ENCODE measurements around the gene TLCD3A. TPM values are rescaled to one million over a fixed set of nuclear protein-coding genes. Genes with fewer than 3 reads are reported as not detected.

TLCD3A gene
- total and polyA plus RNA-seq, 2 of the 4 experiments (the other 2 are of a cell fraction), result 15.2 to 35.0 TPM

- dilution Hi-C loops (cut with HindIII; ENCODE audit: low sequenced_read_pairs, unreplicated experiment) (loop anchor here (25.0 kb wide), 1 partner anchor 205 kb away; the partner anchor contains the start of genes NXN and TIMM22), intact Hi-C loops (cut with micrococcal nuclease) (no loop called here), in situ Hi-C loops (cut with MboI; ENCODE audit: low sequenced_read_pairs) (no loop called here)
- Histone ChIP-seq H4K91ac (ENCODE audit: insufficient read depth, low read depth, low read length) (peak within 1 kb of the TSS; percentile 81), H3K27me3 (ENCODE audit: control insufficient read depth, insufficient read depth, low read length) (no peaks in the 10 kb centered on the region), H3K9me3 (ENCODE audit: control insufficient read depth, insufficient read depth, low read length) (no peaks in the 10 kb centered on the region), H3K4ac (ENCODE audit: low read depth, low read length) (peak within 1 kb of the TSS; percentile 73), H2BK15ac (ENCODE audit: low read depth, low read length) (no peak within 1 kb of the TSS), H3K14ac (replicated peaks; ENCODE audit: low read depth, low read length) (peak within 1 kb of the TSS; percentile 74), H3K36me3 (ENCODE audit: control insufficient read depth, insufficient read depth, low read length) (peaks cover 13% of the 10 kb centered on the region), H3K9me1 (ENCODE audit: insufficient read depth, low read length) (no peaks in the 10 kb centered on the region; the same call in 1 of the 2 replicates), H2AK5ac (ENCODE audit: low read depth, low read length) (peak within 1 kb of the TSS; percentile 45), H2BK5ac (ENCODE audit: low read depth, low read length, poor library complexity, severe bottlenecking) (peak within 1 kb of the TSS; percentile 67), H3K27ac (ENCODE audit: insufficient read depth, low read length) (peak within 1 kb of the TSS; percentile 81), H3K4me2 (ENCODE audit: low read depth, low read length) (peak within 1 kb of the TSS; percentile 100), H4K20me1 (ENCODE audit: insufficient read depth, low read length) (peaks cover 6% of the 10 kb centered on the region; the same call in 1 of the 2 replicates), H3K56ac (ENCODE audit: extremely low read depth, insufficient read depth, low read length) (peak within 1 kb of the TSS; percentile 59), H2BK20ac (ENCODE audit: low read depth, low read length) (no peak within 1 kb of the TSS), H3K4me1 (ENCODE audit: control insufficient read depth, insufficient read depth, low read length) (peaks cover 10% of the 10 kb centered on the region; the same call in 1 of the 2 replicates), H2AFZ (replicated peaks; ENCODE audit: low read length, poor library complexity) (peak within 1 kb of the TSS; percentile 98), H2AK9ac (replicated peaks; ENCODE audit: low read depth, low read length, poor library complexity) (peak within 1 kb of the TSS; percentile 85), H4K5ac (ENCODE audit: low read depth, low read length) (peak within 1 kb of the TSS; percentile 77), H4K8ac (ENCODE audit: low read depth in 2 of 2, low read length in 2 of 2) (peak within 1 kb of the TSS; percentile 92 to 93), H3K79me1 (ENCODE audit: low read depth in 1 of 2, low read length in 2 of 2) (peaks cover 37 to 64% of the 10 kb centered on the region in 2 experiments), H2BK120ac (ENCODE audit: low read depth, low read length) (no peak within 1 kb of the TSS), H3K9ac (ENCODE audit: low read depth, low read length) (peak within 1 kb of the TSS; percentile 87), H3K4me3 (ENCODE audit: insufficient read depth, low read depth, low read length) (peak within 1 kb of the TSS; percentile 88), H3K23ac (ENCODE audit: low read depth, low read length) (peak within 1 kb of the TSS; percentile 59; the same call in 1 of the 2 replicates), H3K18ac (ENCODE audit: low read depth, low read length) (no peak within 1 kb of the TSS)
- ATAC-seq (ENCODE audit: low read depth) (peak; percentile 94), DNase-seq (peak; percentile 85)
- ChIA-PET CTCF (interaction anchor here (0.7 to 1.4 kb wide), 2 partner anchors 175 to 199 kb away, joined by 3 to 8 read pairs; no protein-coding TSS in a partner anchor), POLR2A (ENCODE audit: unreplicated experiment) (no interaction called here)
- WGBS, 2 experiments (ENCODE audit: extremely low coverage in 2 of 2, insufficient read length in 1 of 2), result 0% methylated on average over 68 of the region's 87 CpGs; no CpG with 5 or more reads in 1 of the 2 experiments
- BruUV-seq (replicated peaks), result no TSS peak
- TF ChIP-seq, protein P1, sequence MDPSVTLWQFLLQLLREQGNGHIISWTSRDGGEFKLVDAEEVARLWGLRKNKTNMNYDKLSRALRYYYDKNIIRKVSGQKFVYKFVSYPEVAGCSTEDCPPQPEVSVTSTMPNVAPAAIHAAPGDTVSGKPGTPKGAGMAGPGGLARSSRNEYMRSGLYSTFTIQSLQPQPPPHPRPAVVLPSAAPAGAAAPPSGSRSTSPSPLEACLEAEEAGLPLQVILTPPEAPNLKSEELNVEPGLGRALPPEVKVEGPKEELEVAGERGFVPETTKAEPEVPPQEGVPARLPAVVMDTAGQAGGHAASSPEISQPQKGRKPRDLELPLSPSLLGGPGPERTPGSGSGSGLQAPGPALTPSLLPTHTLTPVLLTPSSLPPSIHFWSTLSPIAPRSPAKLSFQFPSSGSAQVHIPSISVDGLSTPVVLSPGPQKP (IDR thresholded peaks at IDR 0.05; ENCODE audit: borderline replicate concordance, low read depth, low read length), result no peak
- TF ChIP-seq, protein P2, sequence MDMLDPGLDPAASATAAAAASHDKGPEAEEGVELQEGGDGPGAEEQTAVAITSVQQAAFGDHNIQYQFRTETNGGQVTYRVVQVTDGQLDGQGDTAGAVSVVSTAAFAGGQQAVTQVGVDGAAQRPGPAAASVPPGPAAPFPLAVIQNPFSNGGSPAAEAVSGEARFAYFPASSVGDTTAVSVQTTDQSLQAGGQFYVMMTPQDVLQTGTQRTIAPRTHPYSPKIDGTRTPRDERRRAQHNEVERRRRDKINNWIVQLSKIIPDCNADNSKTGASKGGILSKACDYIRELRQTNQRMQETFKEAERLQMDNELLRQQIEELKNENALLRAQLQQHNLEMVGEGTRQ (IDR thresholded peaks at IDR 0.05; ENCODE audit: low read depth, low read length), result peak; percentile 79
- no peak for TF ChIP-seq RCOR1 (IDR thresholded peaks at IDR 0.05; ENCODE audit: insufficient replicate concordance, low read length)
- no peak for TF ChIP-seq RFX5 (IDR thresholded peaks at IDR 0.05; ENCODE audit: low read depth, low read length)
- no peak; the same call in 1 of the 2 replicates for TF ChIP-seq CTCF (conservative IDR thresholded peaks at IDR 0.05; ENCODE audit: low read depth, low read length)
- TF ChIP-seq RAD21 (IDR thresholded peaks at IDR 0.05; ENCODE audit: low read length), result peak; percentile 1; the same call in 1 of the 2 replicates
- peak; percentile 30; the same call in 1 of the 2 replicates for TF ChIP-seq NFE2L2 (IDR thresholded peaks at IDR 0.05; ENCODE audit: low read depth, low read length)
- peak; percentile 39; the same call in 1 of the 2 replicates for TF ChIP-seq FOS (IDR thresholded peaks at IDR 0.05; ENCODE audit: low read depth, low read length)
- no peak for TF ChIP-seq CHD1 (IDR thresholded peaks at IDR 0.05; ENCODE audit: low read depth, low read length)
- TF ChIP-seq POLR2A (IDR thresholded peaks at IDR 0.05; ENCODE audit: low read depth, low read length), result peak; percentile 58
- TF ChIP-seq BHLHE40 (IDR thresholded peaks at IDR 0.05; ENCODE audit: low read depth, low read length), result peak; percentile 88
- peak; percentile 98 for TF ChIP-seq MXI1 (IDR thresholded peaks at IDR 0.05; ENCODE audit: borderline replicate concordance, low read depth, low read length)
- no peak for TF ChIP-seq MAFK (IDR thresholded peaks at IDR 0.05; ENCODE audit: low read depth, low read length)
These were observed 49.7 kb downstream of the TLCD3A start, which contains the start of the genes GLOD4 and MRM3 for GRCh38 chr17:781805-782731. Gene GLOD4 (minus strand): TSS chr17:782280. CDS start chr17:782255, 25 bp downstream. Gene MRM3 (plus strand): TSS chr17:782353. CDS start chr17:782379, 26 bp downstream.
